Spleen (tissue), 11 donors: ENCODE results near the gene RORB. TPM values are rescaled to one million over a fixed set of nuclear protein-coding genes. Genes with fewer than 3 reads are reported as not detected.
A peak's percentile ranks its signal among the peaks of the same experiment; 100 is the strongest.

Experiments
- DNase-seq: peaks from one replicate; pipeline ENCODE4 v3.0.0-alpha.2; 2020
- H3K27ac ChIP-seq, 8 donors: fragments of 200-600 bp; sonication (generic) in 7 of 8; 1 replicate in 4 of 8; 2 replicates in 4 of 8; pipeline versions ENCODE4 v1.5.0 to v1.8.0; 2016 to 2021; ENCODE audit warnings: inconsistent platforms in 4 of 8, mild to moderate bottlenecking in 4 of 8, moderate library complexity in 1 of 8
- H3K27me3 ChIP-seq, 7 donors: fragments of 200-600 bp; sonication (generic) in 6 of 7; replicated peaks in 1 of 7; 1 replicate in 4 of 7; 2 replicates in 3 of 7; pipeline versions ENCODE4 v1.5.0 to v1.8.0; 2016 to 2021; ENCODE audit warnings: inconsistent platforms in 3 of 7, mild to moderate bottlenecking in 1 of 7
- H3K36me3 ChIP-seq, 6 donors: fragments of 200-600 bp; sonication (generic) in 5 of 6; 1 replicate in 4 of 6; 2 replicates in 2 of 6; pipeline versions ENCODE4 v1.5.0 to v1.8.0; 2016 to 2021; ENCODE audit warnings: inconsistent platforms in 2 of 6
- H3K4me1 ChIP-seq, 6 donors: fragments of 200-600 bp; sonication (generic) in 5 of 6; 1 replicate in 3 of 6; 2 replicates in 3 of 6; pipeline versions ENCODE4 v1.5.0 to v1.8.0; 2016 to 2021; ENCODE audit warnings: inconsistent platforms in 3 of 6
- H3K4me3 ChIP-seq, 8 donors: fragments of 200-600 bp; sonication (generic) in 7 of 8; 1 replicate in 4 of 8; 2 replicates in 4 of 8; pipeline versions ENCODE4 v1.5.0 to v1.8.0; 2016 to 2021; ENCODE audit warnings: inconsistent platforms in 4 of 8, mild to moderate bottlenecking in 4 of 8, moderate library complexity in 2 of 8
- H3K9me3 ChIP-seq, 8 donors: fragments of 200-600 bp; sonication (generic) in 7 of 8; 1 replicate in 4 of 8; 2 replicates in 4 of 8; pipeline versions ENCODE4 v1.5.0 to v1.8.0; 2016 to 2021; ENCODE audit warnings: inconsistent platforms in 4 of 8
- CTCF ChIP-seq, 11 experiments: fragments of 200-600 bp in 7 of 11; fragments of 450-650 bp in 4 of 11; sonication (generic) in 4 of 11; IDR thresholded peaks in 8 of 11; conservative IDR thresholded peaks in 3 of 11; 1 replicate in 7 of 11; 2 replicates in 4 of 11; pipeline versions ENCODE4 v1.4.0 to v1.8.0; 2016 to 2021; ENCODE audit warnings: antibody characterized with exemption in 11 of 11, inconsistent platforms in 4 of 11, mild to moderate bottlenecking in 1 of 11
- POLR2A ChIP-seq, 3 donors: fragments of 450-650 bp; IDR thresholded peaks; one replicate each; pipeline ENCODE4 v1.5.1; 2017; ENCODE audit warnings: antibody characterized with exemption in 3 of 3, mild to moderate bottlenecking in 1 of 3
- POLR2AphosphoS5 ChIP-seq, 3 donors: sonication (generic); formaldehyde crosslinking; IDR thresholded peaks; one replicate each; pipeline ENCODE4 v1.5.1; 2017; ENCODE audit warnings: antibody characterized with exemption in 3 of 3
- WGBS, 5 donors: extraction: QIAGEN DNeasy Blood & Tissue Kit in 3 of 5; methylation state at CpG; one replicate each; pipeline versions ENCODE4 v1.1.5 to v1.1.7; 2013 to 2018; 5-methylcytosine and 5-hydroxymethylcytosine counted together
- intact Hi-C: fragments of 100-400 bp; cut with DNase I; formaldehyde crosslinking; loops from one replicate; pipeline ENCODE4 v1.15.0; 2023; ENCODE audit warnings: low total_unique reads
- polyA plus RNA-seq, 3 donors: library from polyadenylated mRNA; stranded (reverse); fragments of 200-250 nt; gene quantifications; one replicate each; pipeline ENCODE4 v1.2.1, GENCODE V29; 2013
- total RNA-seq, 7 donors: library from RNA; depleted of rRNA in 3 of 7; stranded (reverse); fragments of >200 nt in 3 of 7; fragmentation: NEBNext Ultra II Directional in 4 of 7; extraction: Animal tissue kit (Norgen Biotek cat#: 25700) in 4 of 7; gene quantifications; one replicate each; pipeline versions ENCODE4 v1.1.0 to v1.2.1, GENCODE V29; 2016 to 2021
- donor health status: healthy with polysubstance abuse.
- donor health status: DM: no; HTN: no; CAD: no; lungs with moderate emphysema.
- donor health status: DM: no; HTN: no; CAD: no.
- donor health status: Bipolar disorder and iron deficiency.
- donor health status: healthy.
- donor health status: DM: no; HTN: no; CAD: no.
- donor health status: DM: yes; HTN: yes; CAD: no.

Gene RORB
- total and polyA plus RNA-seq, 10 donors: 0.02 to 0.18 (median 0.09) TPM; not detected in 2

GRCh38 chr9:74562611-74563010 is 65.5 kb downstream of the RORB start:
- Histone ChIP-seq H3K36me3 (no peaks in the 10 kb centered on the region), H3K4me1 (peaks cover 0 to 6% (median 2%) of the 10 kb centered on the region in 6 donors), H3K4me3 (no peak overlapping the region), H3K27me3 (no peaks in the 10 kb centered on the region), H3K9me3 (no peaks in the 10 kb centered on the region), H3K27ac (no peak overlapping the region)
- intact Hi-C loops: no loop called here
- DNase-seq: no peak
- TF ChIP-seq POLR2AphosphoS5 (IDR thresholded peaks at IDR 0.05) (no peak), POLR2A (IDR thresholded peaks at IDR 0.05) (no peak), CTCF (IDR thresholded peaks at IDR 0.05 in 8 of 11, conservative IDR thresholded peaks at IDR 0.05 in 3 of 11) (no peak)

- no peak for DNase-seq
- Histone ChIP-seq H3K27ac (no peak overlapping the region), H3K4me1 (no peaks in the 10 kb centered on the region), H3K27me3 (no peaks in the 10 kb centered on the region), H3K36me3 (no peaks in the 10 kb centered on the region), H3K4me3 (no peak overlapping the region), H3K9me3 (no peaks in the 10 kb centered on the region)
- intact Hi-C loops: no loop called here
- WGBS, 5 donors: 20 to 26% (median 23%) methylated on average over 4 of the region's 4 CpGs
- TF ChIP-seq CTCF (IDR thresholded peaks at IDR 0.05 in 8 of 11, conservative IDR thresholded peaks at IDR 0.05 in 3 of 11) (peak in 10 of 11 experiments; percentile 14 to 61 (median 53)), POLR2AphosphoS5 (IDR thresholded peaks at IDR 0.05) (no peak)
Measured at GRCh38 chr9:74570879-74571512, 73.9 kb downstream of the RORB start.

GRCh38 chr9:74573640-74574191 is 76.6 kb downstream of the RORB start:
- H3K4me3 ChIP-seq: no peak overlapping the region
- TF ChIP-seq POLR2AphosphoS5 (IDR thresholded peaks at IDR 0.05): no peak
- no peak for TF ChIP-seq POLR2A (IDR thresholded peaks at IDR 0.05)
- no peak for TF ChIP-seq CTCF (IDR thresholded peaks at IDR 0.05 in 8 of 11, conservative IDR thresholded peaks at IDR 0.05 in 3 of 11)
- WGBS, 5 donors: 55 to 75% (median 72%) methylated on average over 8 of the region's 8 CpGs

GRCh38 chr9:74576176-74576575 is 79.0 kb downstream of the RORB start:
- Histone ChIP-seq H3K27me3 (no peaks in the 10 kb centered on the region), H3K27ac (no peak overlapping the region), H3K36me3 (no peaks in the 10 kb centered on the region), H3K4me3 (no peak overlapping the region), H3K9me3 (no peaks in the 10 kb centered on the region), H3K4me1 (no peaks in the 10 kb centered on the region)
- TF ChIP-seq POLR2AphosphoS5 (IDR thresholded peaks at IDR 0.05) (no peak), POLR2A (IDR thresholded peaks at IDR 0.05) (no peak), CTCF (IDR thresholded peaks at IDR 0.05 in 8 of 11, conservative IDR thresholded peaks at IDR 0.05 in 3 of 11) (no peak)
- WGBS, 5 donors: 64 to 81% (median 75%) methylated on average over 1 of the region's 1 CpG
- intact Hi-C loops: loop anchor here (5.0 kb wide), 1 partner anchor 166 kb away; no protein-coding TSS in a partner anchor
- no peak for DNase-seq

More at GRCh38 chr9:74573640-74574191, 76.6 kb downstream of the RORB start:
- DNase-seq: no peak
- Histone ChIP-seq H3K27me3 (no peaks in the 10 kb centered on the region), H3K36me3 (no peaks in the 10 kb centered on the region), H3K27ac (no peak overlapping the region), H3K4me1 (no peaks in the 10 kb centered on the region), H3K9me3 (no peaks in the 10 kb centered on the region)
- intact Hi-C loops: no loop called here
